PC-3 (cell line): ENCODE results near the gene MRPS9. TPM values are rescaled to one million over a fixed set of nuclear protein-coding genes. Genes with fewer than 3 reads are reported as not detected.

Source experiments
- ATAC-seq: fragments of 200-7000 bp; cut with Tn5 transposase; 2 replicates; pipeline ENCODE4 v1.9.1; 2020; ENCODE audit warnings: mild to moderate bottlenecking, moderate library complexity
- BruUV-seq: library from RNA; stranded (reverse); fragments of 400-500 nt; replicated peaks from 2 replicates; lab custom pipeline; 2021; lab: Mats Ljungman, UMichigan
- CTCF ChIA-PET: fragments of 300-600 bp; sonication (Branson Sonifier 250); formaldehyde crosslinking; loops from one replicate; lab custom pipeline; 2022; ENCODE audit warnings: antibody characterized with exemption; lab: Charles Lee
- POLR2A ChIA-PET: fragments of 300-600 bp; sonication (Branson Sonifier 250); formaldehyde crosslinking; loops from one replicate; lab custom pipeline; 2022; ENCODE audit warnings: antibody characterized with exemption; ENCODE audit not compliant: unreplicated experiment; lab: Charles Lee
- DNase-seq: peaks from one replicate; pipeline ENCODE4 v3.0.0-alpha.2; 2015
- H2AFZ ChIP-seq: fragments of 300-600 bp; sonication (generic); 2 replicates; pipeline ENCODE4 v1.6.0; 2016; ENCODE audit warnings: antibody characterized with exemption, low read length
- H3F3A ChIP-seq: fragments of 300-600 bp; sonication (generic); one replicate; pipeline ENCODE4 v1.6.0; 2017; ENCODE audit warnings: antibody characterized with exemption, low read length, control low read depth, mild to moderate bottlenecking; ENCODE audit not compliant: unreplicated experiment
- H3K27ac ChIP-seq: fragments of 300-600 bp; sonication (generic); 2 replicates; pipeline ENCODE4 v1.5.1; 2016; ENCODE audit warnings: mild to moderate bottlenecking, low read length
- H3K27me3 ChIP-seq: fragments of 300-600 bp; sonication (generic); 2 replicates; pipeline ENCODE4 v1.6.1; 2016; ENCODE audit warnings: low read length, mixed read lengths
- H3K36me3 ChIP-seq: fragments of 300-600 bp; sonication (generic); 2 replicates; pipeline ENCODE4 v1.6.1; 2016; ENCODE audit warnings: low read depth, mixed run types, low read length, mixed read lengths
- H3K4me1 ChIP-seq: fragments of 300-600 bp; sonication (generic); 2 replicates; pipeline ENCODE4 v1.5.1; 2016; ENCODE audit warnings: low read length; ENCODE audit not compliant: insufficient read depth
- H3K4me2 ChIP-seq: fragments of 300-600 bp; sonication (generic); 2 replicates; pipeline ENCODE4 v1.6.0; 2016; ENCODE audit warnings: low read length
- H3K4me3 ChIP-seq: fragments of 300-600 bp; sonication (generic); 2 replicates; pipeline ENCODE4 v1.5.1; 2016; ENCODE audit warnings: mild to moderate bottlenecking, low read length, mixed read lengths
- H3K79me2 ChIP-seq: fragments of 300-600 bp; sonication (generic); 2 replicates; pipeline ENCODE4 v1.6.1; 2017; ENCODE audit warnings: low read length, mixed read lengths
- H3K9ac ChIP-seq: fragments of 300-600 bp; sonication (generic); 2 replicates; pipeline ENCODE4 v1.6.0; 2016; ENCODE audit warnings: mild to moderate bottlenecking, low read length
- H3K9me2 ChIP-seq: fragments of 300-600 bp; sonication (generic); replicated peaks from 2 replicates; pipeline ENCODE4 v1.6.1; 2016; ENCODE audit warnings: mixed run types, low read length, mixed read lengths
- H3K9me3 ChIP-seq: fragments of 300-600 bp; sonication (generic); 2 replicates; pipeline ENCODE4 v1.6.1; 2016; ENCODE audit warnings: low read length, mixed read lengths
- H4K20me1 ChIP-seq: fragments of 300-600 bp; sonication (generic); 2 replicates; pipeline ENCODE4 v1.6.1; 2016; ENCODE audit warnings: low read length, mixed read lengths
- CTCF ChIP-seq: fragments of 300-600 bp; sonication (generic); conservative IDR thresholded peaks from 2 replicates; pipeline ENCODE4 v1.5.1; 2017; ENCODE audit warnings: antibody characterized with exemption, low read depth, mild to moderate bottlenecking, low read length
- EZH2 ChIP-seq: fragments of 300-600 bp; sonication (generic); IDR thresholded peaks from one replicate; pipeline ENCODE4 v1.6.1; 2017; ENCODE audit warnings: antibody characterized with exemption, mild to moderate bottlenecking, low read length; ENCODE audit not compliant: unreplicated experiment
- EZH2phosphoT487 ChIP-seq: fragments of 300-600 bp; sonication (generic); IDR thresholded peaks from 2 replicates; pipeline ENCODE4 v1.6.1; 2018; ENCODE audit warnings: mild to moderate bottlenecking, antibody characterized with exemption, low read length, borderline replicate concordance
- intact Hi-C: fragments of 100-400 bp; cut with micrococcal nuclease; formaldehyde crosslinking; loops from 2 replicates; pipeline ENCODE4 v1.9.0; 2023
- total RNA-seq: library from RNA; depleted of rRNA; stranded (reverse); fragments of >200 nt; gene quantifications from 2 replicates; pipeline ENCODE4 v1.2.3, GENCODE V29; 2014

The MRPS9 gene
- total RNA-seq, 1 experiment from 2014 or later = 64.0 TPM

- Histone ChIP-seq H2AFZ (no peak overlapping the region), H3K27ac (no peak overlapping the region), H3K27me3 (peaks cover 59% of the 10 kb centered on the region), H3K79me2 (no peaks in the 10 kb centered on the region), H3K4me1 (no peaks in the 10 kb centered on the region), H3K9ac (no peak overlapping the region), H3F3A (no peaks in the 10 kb centered on the region), H3K9me2 (no peaks in the 10 kb centered on the region), H3K4me3 (no peak overlapping the region), H3K9me3 (no peaks in the 10 kb centered on the region), H4K20me1 (no peaks in the 10 kb centered on the region), H3K4me2 (no peak overlapping the region), H3K36me3 (no peaks in the 10 kb centered on the region)
- ChIA-PET CTCF (no interaction called here), POLR2A (no interaction called here)
- no peak for TF ChIP-seq EZH2phosphoT487
- no peak for TF ChIP-seq CTCF
- no peak for TF ChIP-seq EZH2
- DNase-seq (no peak), ATAC-seq (no peak)
- no TSS peak for BruUV-seq
- intact Hi-C loops = no loop called here
Observed at GRCh38 chr2:105134081-105134480, 96.2 kb downstream of the MRPS9 start.

DNA sequence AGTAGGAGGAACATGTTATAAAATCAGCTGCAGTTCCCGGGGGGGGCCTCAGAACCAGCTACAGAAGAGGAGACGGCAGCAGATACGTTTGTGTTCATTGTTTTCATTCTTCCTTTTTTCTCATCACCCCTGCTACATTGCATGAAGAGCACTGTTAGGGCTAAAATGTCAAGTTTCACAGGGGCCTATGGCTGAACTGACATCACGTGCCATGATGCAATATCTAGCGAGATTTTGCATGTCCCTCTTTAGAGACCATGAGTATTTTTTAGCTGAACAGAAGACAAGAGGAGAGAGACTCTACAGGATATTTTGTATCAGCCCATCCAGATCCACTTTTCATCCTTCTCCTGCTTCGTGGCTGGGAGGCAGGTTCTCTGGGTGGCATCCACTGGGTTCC lies 97.6 kb downstream of the MRPS9 start:
- Histone ChIP-seq H4K20me1 (no peaks in the 10 kb centered on the region), H3K4me1 (no peaks in the 10 kb centered on the region), H3K9me3 (no peaks in the 10 kb centered on the region), H3K4me3 (no peak overlapping the region), H3K27me3 (peaks cover 71% of the 10 kb centered on the region), H3K79me2 (no peaks in the 10 kb centered on the region), H2AFZ (no peak overlapping the region), H3F3A (no peaks in the 10 kb centered on the region), H3K9me2 (no peaks in the 10 kb centered on the region), H3K27ac (no peak overlapping the region), H3K36me3 (no peaks in the 10 kb centered on the region), H3K4me2 (no peak overlapping the region), H3K9ac (no peak overlapping the region)
- ChIA-PET CTCF (no interaction called here), POLR2A (no interaction called here)
- no TSS peak for BruUV-seq
- ATAC-seq (no peak), DNase-seq (no peak)
- TF ChIP-seq EZH2phosphoT487 (no peak), CTCF (no peak), EZH2 (no peak)
- intact Hi-C loops = no loop called here

DNA sequence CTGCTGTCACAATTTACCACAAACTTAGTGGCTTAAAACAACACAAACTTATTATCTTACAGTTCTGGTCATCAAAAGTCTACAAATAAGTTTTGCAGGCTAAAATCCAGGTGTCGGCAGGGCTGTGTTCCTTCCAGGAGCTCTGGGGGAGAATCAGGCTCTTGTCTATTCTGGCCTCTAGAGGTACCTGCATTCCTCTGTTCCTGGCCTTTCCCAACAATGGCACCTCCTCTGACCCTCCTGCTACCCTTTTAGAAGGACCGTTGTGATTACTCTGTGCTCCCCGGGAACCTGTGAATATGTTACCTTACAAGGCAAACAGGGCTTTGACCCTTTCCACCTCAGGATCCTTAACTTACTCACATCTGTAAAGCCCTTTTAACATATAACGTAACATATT lies 98.5 kb downstream of the MRPS9 start:
- BruUV-seq = no TSS peak
- no peaks in the 10 kb centered on the region for H3K9me3 ChIP-seq
- H3K9me2 ChIP-seq = no peaks in the 10 kb centered on the region
- H3F3A ChIP-seq = no peaks in the 10 kb centered on the region
- H3K9ac ChIP-seq = no peak overlapping the region
- no peak overlapping the region for H3K4me3 ChIP-seq
- no peaks in the 10 kb centered on the region for H3K36me3 ChIP-seq
- ChIA-PET POLR2A (no interaction called here), CTCF (no interaction called here)
- TF ChIP-seq EZH2phosphoT487 (no peak), CTCF (no peak), EZH2 (no peak)
- intact Hi-C loops = no loop called here
- H3K79me2 ChIP-seq = no peaks in the 10 kb centered on the region
- no peak for ATAC-seq
- no peak overlapping the region for H2AFZ ChIP-seq
- H3K4me1 ChIP-seq = no peaks in the 10 kb centered on the region
- no peaks in the 10 kb centered on the region for H4K20me1 ChIP-seq
- no peak overlapping the region for H3K27ac ChIP-seq
- no peak for DNase-seq
- H3K27me3 ChIP-seq = peaks cover 65% of the 10 kb centered on the region
- H3K4me2 ChIP-seq = no peak overlapping the region
